Parietal lobe (tissue), 1 donor: ENCODE results near the gene IL1R1. TPM values are rescaled to one million over a fixed set of nuclear protein-coding genes. Genes with fewer than 3 reads are reported as not detected.

Experiments used
- total RNA-seq: library from RNA; depleted of rRNA; stranded (reverse); fragments of >200 nt; gene quantifications from one replicate; pipeline ENCODE4 v1.2.3, GENCODE V29; 2014

IL1R1 gene, protein sequence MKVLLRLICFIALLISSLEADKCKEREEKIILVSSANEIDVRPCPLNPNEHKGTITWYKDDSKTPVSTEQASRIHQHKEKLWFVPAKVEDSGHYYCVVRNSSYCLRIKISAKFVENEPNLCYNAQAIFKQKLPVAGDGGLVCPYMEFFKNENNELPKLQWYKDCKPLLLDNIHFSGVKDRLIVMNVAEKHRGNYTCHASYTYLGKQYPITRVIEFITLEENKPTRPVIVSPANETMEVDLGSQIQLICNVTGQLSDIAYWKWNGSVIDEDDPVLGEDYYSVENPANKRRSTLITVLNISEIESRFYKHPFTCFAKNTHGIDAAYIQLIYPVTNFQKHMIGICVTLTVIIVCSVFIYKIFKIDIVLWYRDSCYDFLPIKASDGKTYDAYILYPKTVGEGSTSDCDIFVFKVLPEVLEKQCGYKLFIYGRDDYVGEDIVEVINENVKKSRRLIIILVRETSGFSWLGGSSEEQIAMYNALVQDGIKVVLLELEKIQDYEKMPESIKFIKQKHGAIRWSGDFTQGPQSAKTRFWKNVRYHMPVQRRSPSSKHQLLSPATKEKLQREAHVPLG
- 0.31 TPM for total RNA-seq

DNA sequence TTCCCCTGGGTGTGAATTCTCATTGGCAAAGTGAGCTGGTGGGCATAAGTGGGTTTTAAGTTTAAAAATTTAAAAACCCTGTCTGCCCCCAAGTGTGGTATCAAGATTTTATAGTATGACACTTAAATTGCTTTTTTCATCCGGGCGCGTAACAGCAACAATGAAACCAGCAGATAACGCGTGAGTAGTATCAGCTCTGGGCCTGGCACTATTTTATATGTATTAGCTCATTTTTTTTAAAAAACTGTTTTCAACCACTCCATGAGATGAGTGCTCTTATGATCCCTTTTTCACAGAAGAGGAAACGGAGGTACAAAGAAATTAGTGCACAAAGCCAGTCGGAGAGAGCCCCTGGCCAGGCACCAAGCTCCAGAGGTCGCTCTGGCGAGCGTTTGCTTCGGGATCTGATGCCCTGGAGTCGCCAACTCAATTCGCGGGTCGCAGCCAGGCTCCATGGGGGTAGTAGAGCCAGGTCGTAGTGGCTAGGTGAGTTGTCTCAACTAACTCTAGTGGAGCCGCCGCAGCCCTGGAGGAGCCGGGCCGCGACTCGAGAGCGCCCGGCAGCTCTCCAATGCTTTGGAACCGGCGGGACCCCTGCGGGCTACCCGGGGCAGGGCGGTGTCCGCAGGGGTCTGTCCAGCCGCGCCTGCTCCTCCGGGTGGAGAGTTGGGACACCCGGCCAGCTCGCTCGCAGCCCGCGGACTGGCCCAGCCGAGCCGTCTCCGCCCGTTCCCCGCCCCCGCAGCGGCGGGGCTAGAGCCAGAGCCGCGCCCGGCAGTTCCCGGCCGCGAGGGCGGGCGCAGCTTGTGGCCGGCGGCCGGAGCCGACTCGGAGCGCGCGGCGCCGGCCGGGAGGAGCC, at the start of gene IL1R1:
TSS of gene IL1R1 (plus strand) at position 777 of the 859 bp plus-strand sequence. CDS start 14,979 bp downstream, outside the sequence.

DNA sequence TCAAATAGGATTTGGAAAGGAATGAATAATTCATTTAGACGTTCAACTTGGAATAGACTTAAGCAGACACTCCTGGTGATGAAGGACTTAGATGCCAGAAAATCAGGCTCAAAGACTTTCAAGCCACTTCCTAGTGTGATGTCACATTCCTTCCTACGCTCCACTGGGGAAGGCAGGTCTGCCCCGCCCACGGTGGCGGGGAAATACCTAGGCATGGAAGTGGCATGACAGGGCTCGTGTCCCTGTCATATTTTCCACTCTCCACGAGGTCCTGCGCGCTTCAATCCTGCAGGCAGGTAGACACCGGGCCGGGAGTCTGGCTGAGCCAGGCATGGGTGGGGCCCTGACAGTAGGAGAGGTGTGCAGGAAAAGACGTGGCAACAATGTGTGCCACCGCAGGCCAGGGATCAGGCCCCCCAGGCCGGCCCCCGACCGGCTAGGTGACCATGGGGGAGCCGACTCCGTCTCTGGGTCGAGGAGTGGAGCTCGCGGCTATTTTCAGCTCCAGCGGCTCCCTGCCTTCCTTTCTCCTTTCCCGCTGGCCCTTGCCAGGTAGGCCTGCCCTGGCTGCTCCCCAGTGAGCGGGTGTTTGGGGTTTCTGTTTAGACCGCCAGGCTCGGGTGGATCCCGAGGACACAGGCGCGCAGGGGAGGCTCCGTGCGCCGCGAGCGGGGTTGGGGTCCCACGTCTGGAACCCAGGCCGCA, 44.4 kb downstream of the IL1R1 start, which contains the start of gene IL1RL2:
TSS of gene IL1RL2 (plus strand) at position 233 of the 705 bp plus-strand sequence. CDS start 845 bp downstream, outside the sequence.

Other genes starting within 250 kb of the IL1R1 start
- gene IL1R2, start 150.8 kb upstream of the IL1R1 start, total RNA-seq = not detected
- gene IL1RL2, start 44.3 kb downstream of the IL1R1 start, total RNA-seq = 0.63 TPM
- gene IL1RL1, start 168.8 kb downstream of the IL1R1 start, total RNA-seq = not detected
- 0.63 TPM for gene IL18R1, start 213.1 kb downstream of the IL1R1 start, total RNA-seq